HG03460 (cell line): ENCODE data around the gene SHROOM2.
"Not testable (repeated sequence)": the region's sequence is repeated elsewhere in the genome, so short reads cannot be mapped to it uniquely, and the experiment has no call there.

Experiments used
- ATAC-seq: cut with Tn5 transposase; IDR thresholded peaks from one replicate; pipeline ENCODE4 v1.9.1; 2021; ENCODE audit not compliant: unreplicated experiment

Gene SHROOM2

GRCh38 chrX:9785944-9786797 lies at the start of gene SHROOM2:
Gene SHROOM2 (plus strand): TSS chrX:9786429. CDS start chrX:9786546, 117 bp downstream.
- ATAC-seq: no peak

- no peak for ATAC-seq
These were observed 48.9 kb upstream of the SHROOM2 start for GRCh38 chrX:9737363-9737762.

GRCh38 chrX:9738151-9738550 lies 48.1 kb upstream of the SHROOM2 start:
- ATAC-seq: no peak

GRCh38 chrX:9739130-9739529 lies 47.1 kb upstream of the SHROOM2 start:
- ATAC-seq: no peak

- ATAC-seq: no peak
These were observed 40.7 kb upstream of the SHROOM2 start for GRCh38 chrX:9745417-9746115.

- ATAC-seq: no peak
These were observed 39.9 kb upstream of the SHROOM2 start for GRCh38 chrX:9746148-9746888.

GRCh38 chrX:9747644-9748043 lies 38.6 kb upstream of the SHROOM2 start:
- ATAC-seq: no peak

GRCh38 chrX:9749146-9749692 lies 37.0 kb upstream of the SHROOM2 start:
- ATAC-seq: no peak

- no peak for ATAC-seq
These were observed 28.9 kb upstream of the SHROOM2 start for GRCh38 chrX:9757366-9757765.

GRCh38 chrX:9758021-9758638 lies 28.1 kb upstream of the SHROOM2 start:
- ATAC-seq: no peak

GRCh38 chrX:9759337-9759736 lies 26.9 kb upstream of the SHROOM2 start:
- no peak for ATAC-seq

- ATAC-seq: no peak
These were observed 21.0 kb upstream of the SHROOM2 start for GRCh38 chrX:9765072-9765736.

GRCh38 chrX:9765737-9766097 lies 20.5 kb upstream of the SHROOM2 start, which contains the start of gene GPR143:
Gene GPR143 (minus strand): TSS chrX:9765847. CDS start chrX:9765817, 30 bp downstream.
- ATAC-seq: no peak

- no peak for ATAC-seq
These were observed 18.9 kb upstream of the SHROOM2 start for GRCh38 chrX:9767375-9767774.

- not testable (repeated sequence) for ATAC-seq
These were observed 17.8 kb upstream of the SHROOM2 start for GRCh38 chrX:9768321-9768839.

- no peak for ATAC-seq
These were observed 15.9 kb upstream of the SHROOM2 start for GRCh38 chrX:9770319-9770718.

- no peak for ATAC-seq
These were observed 13.3 kb upstream of the SHROOM2 start for GRCh38 chrX:9772943-9773342.

- no peak for ATAC-seq
These were observed 10.3 kb upstream of the SHROOM2 start for GRCh38 chrX:9775930-9776329.

GRCh38 chrX:9781941-9782340 lies 4.3 kb upstream of the SHROOM2 start:
- no peak for ATAC-seq

- no peak for ATAC-seq
These were observed 1.9 kb upstream of the SHROOM2 start for GRCh38 chrX:9784332-9784731.
